NCI-H1694 treated with DMSO at 0.1 percent for 48 hours (cell line): Measurements from ENCODE around the gene MVB12A.

Source experiments
- DNase-seq: peaks from one replicate; lab custom pipeline; 2025; lab: John Stamatoyannopoulos, UW

The MVB12A gene

DNA sequence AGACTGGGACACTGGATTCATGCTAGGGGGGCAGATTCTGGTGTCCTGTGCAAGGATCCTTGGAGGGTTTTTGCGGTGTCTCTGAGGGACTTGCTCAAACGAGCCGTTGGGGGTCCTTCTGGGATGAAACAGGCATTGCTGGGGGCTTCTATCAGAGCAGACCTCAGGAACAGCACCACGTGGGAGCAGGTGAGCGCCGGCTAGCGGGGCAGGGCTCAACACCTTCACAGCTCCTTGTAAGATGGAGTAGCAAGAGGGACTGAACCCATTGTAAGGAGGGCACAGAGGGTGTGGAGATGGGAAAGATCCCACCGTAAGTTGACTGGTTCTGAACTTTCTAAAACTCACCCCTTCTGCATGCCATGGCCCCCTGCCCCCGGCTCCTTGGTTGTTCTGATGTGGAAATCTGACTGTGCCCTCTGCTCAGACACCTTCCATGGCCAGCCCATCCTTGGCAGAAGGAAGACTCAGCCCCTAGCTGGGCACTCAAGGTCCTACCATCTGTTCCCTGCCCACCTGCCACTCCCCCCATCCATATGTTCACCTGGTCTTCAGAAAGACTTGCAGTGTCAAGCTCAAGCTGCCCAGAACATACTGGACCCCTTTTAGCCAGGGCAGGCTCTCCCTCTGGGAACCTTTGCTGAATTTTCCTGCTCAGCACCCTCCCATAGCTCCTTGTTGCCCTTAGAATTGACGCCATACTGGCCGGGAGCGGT, 51.7 kb downstream of the MVB12A start:
- no peak for DNase-seq

DNA sequence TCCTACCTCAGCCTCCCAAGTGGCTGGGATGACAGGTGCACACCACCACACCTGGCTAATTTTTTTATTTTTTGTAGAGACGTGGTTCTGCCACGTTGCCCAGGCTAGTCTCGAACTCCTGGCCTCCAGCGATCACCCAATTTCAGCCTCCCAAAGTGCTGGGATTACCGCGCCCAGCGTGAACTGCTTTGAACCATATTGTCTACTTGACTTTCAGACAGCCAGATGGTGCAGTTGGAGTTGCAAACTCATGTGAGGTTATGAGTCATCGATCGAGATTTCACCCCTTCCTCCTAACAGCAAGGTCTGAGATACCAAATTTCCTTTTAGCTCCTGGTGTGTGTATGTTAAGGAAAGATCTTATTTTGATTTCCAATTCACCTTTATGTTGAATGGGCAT, 53.2 kb downstream of the MVB12A start:
- no peak for DNase-seq
